ENCODE results near the gene MLXIPL.

- no peak for TF ChIP-seq REST (IDR thresholded peaks at IDR 0.05; ENCODE audit: borderline replicate concordance)
- no peak for TF ChIP-seq RAD21 (conservative IDR thresholded peaks at IDR 0.05)
- TF ChIP-seq CTCF (IDR thresholded peaks at IDR 0.05; ENCODE audit: poor library complexity, severe bottlenecking): no peak
- no peak for TF ChIP-seq EP300 (conservative IDR thresholded peaks at IDR 0.05; ENCODE audit: poor library complexity, severe bottlenecking)
Observed at GRCh38 chr7:73633323-73633722, 9.0 kb upstream of the MLXIPL start.

Measured in neural cell (in vitro differentiated cells).